ENCODE data around the gene DDAH1. TPM values are rescaled to one million over a fixed set of nuclear protein-coding genes. Genes with fewer than 3 reads are reported as not detected.

The DDAH1 gene
- total and polyA plus RNA-seq, 2 of the 4 experiments (the other 2 are of a cell fraction), result 78.0 to 94.5 TPM

- TF ChIP-seq, protein P1, sequence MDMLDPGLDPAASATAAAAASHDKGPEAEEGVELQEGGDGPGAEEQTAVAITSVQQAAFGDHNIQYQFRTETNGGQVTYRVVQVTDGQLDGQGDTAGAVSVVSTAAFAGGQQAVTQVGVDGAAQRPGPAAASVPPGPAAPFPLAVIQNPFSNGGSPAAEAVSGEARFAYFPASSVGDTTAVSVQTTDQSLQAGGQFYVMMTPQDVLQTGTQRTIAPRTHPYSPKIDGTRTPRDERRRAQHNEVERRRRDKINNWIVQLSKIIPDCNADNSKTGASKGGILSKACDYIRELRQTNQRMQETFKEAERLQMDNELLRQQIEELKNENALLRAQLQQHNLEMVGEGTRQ (IDR thresholded peaks at IDR 0.05; ENCODE audit: low read depth, low read length), result no peak
- TF ChIP-seq MXI1 (IDR thresholded peaks at IDR 0.05; ENCODE audit: borderline replicate concordance, low read depth, low read length), result 0 out of 2 replicates have a peak, but pooled peaks have one; percentile 33
Observed at GRCh38 chr1:85313888-85314696, 150.9 kb downstream of the DDAH1 start (continued).

DNA sequence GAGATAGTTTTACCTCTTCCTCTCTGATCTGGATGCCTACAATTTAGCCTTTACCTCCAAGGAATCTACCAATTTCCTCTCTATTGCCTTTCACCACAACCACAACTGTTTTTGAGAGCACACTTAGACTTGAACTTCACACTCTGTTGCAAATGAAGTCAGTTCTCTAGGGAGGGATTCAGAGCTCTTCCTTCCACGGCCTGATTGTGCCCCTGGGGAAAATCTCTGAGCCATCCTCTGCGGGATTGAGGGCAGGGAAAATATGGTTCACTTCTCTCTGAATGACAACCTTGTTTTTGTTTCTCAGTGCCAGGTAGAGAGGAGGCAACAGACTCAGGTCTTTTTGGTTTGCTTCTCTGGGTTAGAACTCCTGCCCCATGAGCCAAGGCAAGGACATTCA is 153.1 kb downstream of the DDAH1 start:
- Histone ChIP-seq H3K23ac (ENCODE audit: low read depth, low read length) (peak overlapping the region; percentile 91), H4K8ac (ENCODE audit: low read depth in 2 of 2, low read length in 2 of 2) (peak overlapping the region; percentile 8 to 75; a peak in 2 of 4 replicates), H3K14ac (replicated peaks; ENCODE audit: low read depth, low read length) (peak overlapping the region; percentile 94), H2BK5ac (ENCODE audit: low read depth, low read length, poor library complexity, severe bottlenecking) (peak overlapping the region; percentile 79), H2AFZ (replicated peaks; ENCODE audit: low read length, poor library complexity) (peak overlapping the region; percentile 27), H2BK15ac (ENCODE audit: low read depth, low read length) (peak overlapping the region; percentile 94), H4K20me1 (ENCODE audit: insufficient read depth, low read length) (no peaks in the 10 kb centered on the region), H2BK120ac (ENCODE audit: low read depth, low read length) (peak overlapping the region; percentile 83), H3K4me2 (ENCODE audit: low read depth, low read length) (no peak overlapping the region), H3K9me3 (ENCODE audit: control insufficient read depth, insufficient read depth, low read length) (no peaks in the 10 kb centered on the region), H2AK9ac (replicated peaks; ENCODE audit: low read depth, low read length, poor library complexity) (peak overlapping the region; percentile 68), H3K4me3 (ENCODE audit: insufficient read depth, low read depth, low read length) (no peak overlapping the region), H3K9ac (ENCODE audit: low read depth, low read length) (no peak overlapping the region), H3K4ac (ENCODE audit: low read depth, low read length) (peak overlapping the region; percentile 91), H2AK5ac (ENCODE audit: low read depth, low read length) (peak overlapping the region; percentile 98), H3K27me3 (ENCODE audit: control insufficient read depth, insufficient read depth, low read length) (no peaks in the 10 kb centered on the region), H3K18ac (ENCODE audit: low read depth, low read length) (peak overlapping the region; percentile 81; the same call in 1 of the 2 replicates), H3K27ac (ENCODE audit: insufficient read depth, low read length) (no peak overlapping the region), H4K91ac (ENCODE audit: insufficient read depth, low read depth, low read length) (peak overlapping the region; percentile 87), H3K4me1 (ENCODE audit: control insufficient read depth, insufficient read depth, low read length) (peaks cover 19% of the 10 kb centered on the region), H3K56ac (ENCODE audit: extremely low read depth, insufficient read depth, low read length) (no peak overlapping the region), H4K5ac (ENCODE audit: low read depth, low read length) (peak overlapping the region; percentile 50; the same call in 1 of the 2 replicates), H3K79me1 (ENCODE audit: low read depth in 1 of 2, low read length in 2 of 2) (peaks cover 12 to 30% of the 10 kb centered on the region in 2 experiments), H2BK20ac (ENCODE audit: low read depth, low read length) (peak overlapping the region; percentile 90), H3K9me1 (ENCODE audit: insufficient read depth, low read length) (peaks cover 16% of the 10 kb centered on the region), H3K36me3 (ENCODE audit: control insufficient read depth, insufficient read depth, low read length) (no peaks in the 10 kb centered on the region; the same call in 1 of the 2 replicates)
- TF ChIP-seq RCOR1 (IDR thresholded peaks at IDR 0.05; ENCODE audit: insufficient replicate concordance, low read length), result no peak
- no peak for TF ChIP-seq FOS (IDR thresholded peaks at IDR 0.05; ENCODE audit: low read depth, low read length)
- TF ChIP-seq, protein P1 (IDR thresholded peaks at IDR 0.05; ENCODE audit: low read depth, low read length), result no peak
- no peak for TF ChIP-seq MXI1 (IDR thresholded peaks at IDR 0.05; ENCODE audit: borderline replicate concordance, low read depth, low read length)
- no peak for TF ChIP-seq CHD1 (IDR thresholded peaks at IDR 0.05; ENCODE audit: low read depth, low read length)
- no peak for TF ChIP-seq CEBPB (IDR thresholded peaks at IDR 0.05; ENCODE audit: low read depth, low read length)
- TF ChIP-seq RFX5 (IDR thresholded peaks at IDR 0.05; ENCODE audit: low read depth, low read length), result no peak
- TF ChIP-seq CTCF (conservative IDR thresholded peaks at IDR 0.05; ENCODE audit: low read depth, low read length), result no peak
- TF ChIP-seq SMC3 (IDR thresholded peaks at IDR 0.05; ENCODE audit: low read depth, low read length), result no peak
- no peak for TF ChIP-seq NFE2L2 (IDR thresholded peaks at IDR 0.05; ENCODE audit: low read depth, low read length)
- intact Hi-C loops (cut with micrococcal nuclease) (no loop called here), dilution Hi-C loops (cut with HindIII; ENCODE audit: low sequenced_read_pairs, unreplicated experiment) (no loop called here), in situ Hi-C loops (cut with MboI; ENCODE audit: low sequenced_read_pairs) (loop anchor here (5.0 kb wide), 3 partner anchors 85 to 385 kb away; no protein-coding TSS in a partner anchor)
- WGBS, 2 experiments (ENCODE audit: extremely low coverage in 2 of 2, insufficient read length in 1 of 2), result no CpG with 5 or more reads among the region's 2 CpGs
- BruUV-seq (replicated peaks), result no TSS peak
- ATAC-seq (ENCODE audit: low read depth), result no peak
- no peak for DNase-seq
- ChIA-PET POLR2A (ENCODE audit: unreplicated experiment) (no interaction called here), CTCF (no interaction called here)
